ENCODE data around the gene SPATS2L.
"Not testable (repeated sequence)": the region's sequence is repeated elsewhere in the genome, so short reads cannot be mapped to it uniquely, and the experiment has no call there.

Gene SPATS2L

DNA sequence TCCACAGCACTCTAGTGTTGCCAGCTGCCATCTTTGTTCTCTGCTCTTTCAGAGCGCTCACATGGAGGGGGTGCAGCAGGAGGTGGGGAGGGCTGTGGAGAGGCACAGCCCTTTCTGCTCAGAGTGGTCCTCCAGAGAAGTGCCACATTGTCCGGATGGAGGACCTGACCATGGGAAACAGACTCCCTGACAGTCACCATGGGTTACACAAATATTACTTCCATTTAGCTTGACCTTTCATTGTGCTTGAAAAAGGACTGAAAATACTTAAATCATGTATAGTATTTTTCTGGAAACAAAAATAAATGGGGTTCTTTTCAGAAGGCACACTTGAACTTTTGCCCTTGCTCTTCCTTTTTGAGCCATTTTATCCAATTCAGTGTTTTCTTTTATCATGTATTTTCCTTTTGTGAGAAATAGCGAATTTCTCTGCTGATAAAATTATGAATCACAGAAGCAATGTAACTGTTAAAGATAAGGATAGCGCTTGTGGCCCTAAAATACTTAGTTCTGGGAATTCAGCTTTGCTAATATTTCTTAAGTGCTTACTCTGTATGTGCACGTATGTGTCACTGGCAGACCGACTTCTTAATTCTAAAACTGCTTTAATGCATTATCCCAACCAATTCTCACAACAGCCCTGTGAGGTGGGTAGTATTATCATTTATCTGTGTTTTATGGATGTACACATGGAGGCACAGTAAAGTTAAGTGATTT is 34.2 kb downstream of the SPATS2L start:
- H3K9ac ChIP-seq (ENCODE audit: low read depth, low read length, poor library complexity, severe bottlenecking), result no peak overlapping the region
- H3K9me3 ChIP-seq (ENCODE audit: insufficient read depth, low read depth, low read length), result no peaks in the 10 kb centered on the region
- H2AFZ ChIP-seq (ENCODE audit: low read length), result no peak overlapping the region
- H3K36me3 ChIP-seq (ENCODE audit: insufficient read depth, low read length), result no peaks in the 10 kb centered on the region
- H3K79me2 ChIP-seq (ENCODE audit: insufficient read depth, low read length), result no peaks in the 10 kb centered on the region
- H3K9me2 ChIP-seq (replicated peaks; ENCODE audit: low read depth, low read length), result no peaks in the 10 kb centered on the region
- H3K4me2 ChIP-seq (ENCODE audit: low read depth, low read length, poor library complexity, severe bottlenecking), result no peak overlapping the region
- no peaks in the 10 kb centered on the region for H3F3A ChIP-seq (ENCODE audit: low read depth)
- no peaks in the 10 kb centered on the region for H4K20me1 ChIP-seq (ENCODE audit: insufficient read depth, low read length, poor library complexity, severe bottlenecking)
- no peak overlapping the region for H3K4me3 ChIP-seq (ENCODE audit: low read length, poor library complexity, severe bottlenecking)
- H3K4me1 ChIP-seq (ENCODE audit: insufficient read depth, low read length, poor library complexity, severe bottlenecking), result no peaks in the 10 kb centered on the region
- TF ChIP-seq, protein P1, sequence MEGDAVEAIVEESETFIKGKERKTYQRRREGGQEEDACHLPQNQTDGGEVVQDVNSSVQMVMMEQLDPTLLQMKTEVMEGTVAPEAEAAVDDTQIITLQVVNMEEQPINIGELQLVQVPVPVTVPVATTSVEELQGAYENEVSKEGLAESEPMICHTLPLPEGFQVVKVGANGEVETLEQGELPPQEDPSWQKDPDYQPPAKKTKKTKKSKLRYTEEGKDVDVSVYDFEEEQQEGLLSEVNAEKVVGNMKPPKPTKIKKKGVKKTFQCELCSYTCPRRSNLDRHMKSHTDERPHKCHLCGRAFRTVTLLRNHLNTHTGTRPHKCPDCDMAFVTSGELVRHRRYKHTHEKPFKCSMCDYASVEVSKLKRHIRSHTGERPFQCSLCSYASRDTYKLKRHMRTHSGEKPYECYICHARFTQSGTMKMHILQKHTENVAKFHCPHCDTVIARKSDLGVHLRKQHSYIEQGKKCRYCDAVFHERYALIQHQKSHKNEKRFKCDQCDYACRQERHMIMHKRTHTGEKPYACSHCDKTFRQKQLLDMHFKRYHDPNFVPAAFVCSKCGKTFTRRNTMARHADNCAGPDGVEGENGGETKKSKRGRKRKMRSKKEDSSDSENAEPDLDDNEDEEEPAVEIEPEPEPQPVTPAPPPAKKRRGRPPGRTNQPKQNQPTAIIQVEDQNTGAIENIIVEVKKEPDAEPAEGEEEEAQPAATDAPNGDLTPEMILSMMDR (conservative IDR thresholded peaks at IDR 0.05; ENCODE audit: low read length), result no peak
- no peak for TF ChIP-seq EZH2phosphoT487 (IDR thresholded peaks at IDR 0.05; ENCODE audit: borderline replicate concordance)
- H3K27me3 ChIP-seq (ENCODE audit: insufficient read depth, low read length, poor library complexity, severe bottlenecking), result no peaks in the 10 kb centered on the region

DNA sequence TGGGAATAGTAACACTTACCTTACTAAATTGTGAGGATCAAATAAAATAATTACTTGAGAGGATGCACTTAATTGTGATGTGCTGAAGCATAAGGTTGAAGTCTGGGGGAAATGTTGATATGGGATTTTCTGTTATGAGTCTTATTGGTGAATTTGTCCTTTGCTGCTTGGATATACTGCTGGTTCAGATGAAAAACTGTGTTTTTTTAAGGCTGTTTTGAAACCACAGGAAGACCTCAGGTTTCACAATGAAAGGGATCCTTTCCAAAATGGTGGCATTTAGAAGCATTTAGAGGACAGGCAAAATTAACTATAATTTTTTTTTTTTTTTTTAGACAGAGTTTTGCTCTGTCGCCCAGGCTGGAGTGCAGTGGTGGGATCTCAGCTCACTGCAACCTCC is 34.9 kb downstream of the SPATS2L start:
- H3K27me3 ChIP-seq (ENCODE audit: insufficient read depth, low read length, poor library complexity, severe bottlenecking), result no peaks in the 10 kb centered on the region
- no peaks in the 10 kb centered on the region for H4K20me1 ChIP-seq (ENCODE audit: insufficient read depth, low read length, poor library complexity, severe bottlenecking)
- H2AFZ ChIP-seq (ENCODE audit: low read length), result no peak overlapping the region
- no peak for TF ChIP-seq EZH2phosphoT487 (IDR thresholded peaks at IDR 0.05; ENCODE audit: borderline replicate concordance)
- H3K79me2 ChIP-seq (ENCODE audit: insufficient read depth, low read length), result no peaks in the 10 kb centered on the region
- no peaks in the 10 kb centered on the region for H3K36me3 ChIP-seq (ENCODE audit: insufficient read depth, low read length)
- no peaks in the 10 kb centered on the region for H3K9me3 ChIP-seq (ENCODE audit: insufficient read depth, low read depth, low read length)
- H3K4me2 ChIP-seq (ENCODE audit: low read depth, low read length, poor library complexity, severe bottlenecking), result no peak overlapping the region
- no peaks in the 10 kb centered on the region for H3F3A ChIP-seq (ENCODE audit: low read depth)
- no peaks in the 10 kb centered on the region for H3K4me1 ChIP-seq (ENCODE audit: insufficient read depth, low read length, poor library complexity, severe bottlenecking)
- no peak overlapping the region for H3K9ac ChIP-seq (ENCODE audit: low read depth, low read length, poor library complexity, severe bottlenecking)
- no peak overlapping the region for H3K4me3 ChIP-seq (ENCODE audit: low read length, poor library complexity, severe bottlenecking)
- no peaks in the 10 kb centered on the region for H3K9me2 ChIP-seq (replicated peaks; ENCODE audit: low read depth, low read length)

DNA sequence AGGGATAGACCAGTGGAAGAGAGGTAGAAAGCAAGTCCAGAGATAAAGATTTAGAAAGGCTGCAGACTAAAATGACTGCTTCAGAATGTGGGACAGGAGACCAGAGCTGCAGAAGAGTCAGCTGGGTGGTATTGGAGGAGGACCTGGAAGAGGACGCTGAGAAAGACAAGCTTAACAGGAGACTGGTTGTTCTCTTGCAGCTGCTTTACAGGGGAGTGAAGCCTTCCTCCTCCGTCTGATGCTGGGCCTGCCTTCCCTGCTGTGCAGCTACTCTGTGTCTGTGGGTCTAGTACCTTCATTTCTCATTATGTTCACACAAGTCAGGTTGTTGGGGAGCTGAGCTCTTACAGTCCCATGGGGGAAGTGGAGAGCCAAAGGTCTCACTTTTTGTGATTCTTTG is 35.7 kb downstream of the SPATS2L start:
- TF ChIP-seq, protein P1 (conservative IDR thresholded peaks at IDR 0.05; ENCODE audit: low read length), result no peak
- no peak for TF ChIP-seq EZH2phosphoT487 (IDR thresholded peaks at IDR 0.05; ENCODE audit: borderline replicate concordance)
- no peak overlapping the region for H3K4me3 ChIP-seq (ENCODE audit: low read length, poor library complexity, severe bottlenecking)
- no peaks in the 10 kb centered on the region for H3K4me1 ChIP-seq (ENCODE audit: insufficient read depth, low read length, poor library complexity, severe bottlenecking)
- no peak overlapping the region for H2AFZ ChIP-seq (ENCODE audit: low read length)
- no peaks in the 10 kb centered on the region for H3K79me2 ChIP-seq (ENCODE audit: insufficient read depth, low read length)
- no peaks in the 10 kb centered on the region for H4K20me1 ChIP-seq (ENCODE audit: insufficient read depth, low read length, poor library complexity, severe bottlenecking)
- H3K9me2 ChIP-seq (replicated peaks; ENCODE audit: low read depth, low read length), result no peaks in the 10 kb centered on the region
- H3K36me3 ChIP-seq (ENCODE audit: insufficient read depth, low read length), result no peaks in the 10 kb centered on the region
- H3K9ac ChIP-seq (ENCODE audit: low read depth, low read length, poor library complexity, severe bottlenecking), result no peak overlapping the region
- no peaks in the 10 kb centered on the region for H3F3A ChIP-seq (ENCODE audit: low read depth)
- H3K9me3 ChIP-seq (ENCODE audit: insufficient read depth, low read depth, low read length), result no peaks in the 10 kb centered on the region
- H3K27me3 ChIP-seq (ENCODE audit: insufficient read depth, low read length, poor library complexity, severe bottlenecking), result no peaks in the 10 kb centered on the region
- no peak overlapping the region for H3K4me2 ChIP-seq (ENCODE audit: low read depth, low read length, poor library complexity, severe bottlenecking)

DNA sequence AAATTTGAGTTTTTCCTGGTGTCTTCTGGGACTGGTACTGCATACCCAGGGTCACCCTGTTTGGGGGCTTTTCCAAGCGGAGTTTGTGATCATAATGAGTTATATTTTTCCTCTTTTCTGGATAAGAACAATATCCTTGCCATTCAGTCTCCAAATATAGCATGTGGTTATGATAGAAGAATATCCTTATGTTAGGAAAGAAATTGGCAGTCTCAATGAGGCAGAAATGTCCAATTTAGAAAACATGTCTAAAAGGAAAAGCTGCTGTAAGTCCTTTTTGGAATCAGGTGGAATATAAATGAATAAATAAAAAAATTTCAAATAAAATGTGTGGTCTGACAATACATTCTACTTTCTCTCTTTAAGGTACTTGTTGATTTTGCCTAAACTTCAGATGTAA is 36.2 kb downstream of the SPATS2L start:
- Histone ChIP-seq H3K9ac (ENCODE audit: low read depth, low read length, poor library complexity, severe bottlenecking) (no peak overlapping the region), H3K36me3 (ENCODE audit: insufficient read depth, low read length) (no peaks in the 10 kb centered on the region), H3K4me3 (ENCODE audit: low read length, poor library complexity, severe bottlenecking) (no peak overlapping the region), H3F3A (ENCODE audit: low read depth) (no peaks in the 10 kb centered on the region), H4K20me1 (ENCODE audit: insufficient read depth, low read length, poor library complexity, severe bottlenecking) (no peaks in the 10 kb centered on the region), H3K79me2 (ENCODE audit: insufficient read depth, low read length) (no peaks in the 10 kb centered on the region), H3K4me1 (ENCODE audit: insufficient read depth, low read length, poor library complexity, severe bottlenecking) (no peaks in the 10 kb centered on the region), H3K27me3 (ENCODE audit: insufficient read depth, low read length, poor library complexity, severe bottlenecking) (no peaks in the 10 kb centered on the region), H3K9me2 (replicated peaks; ENCODE audit: low read depth, low read length) (no peaks in the 10 kb centered on the region), H3K9me3 (ENCODE audit: insufficient read depth, low read depth, low read length) (no peaks in the 10 kb centered on the region), H2AFZ (ENCODE audit: low read length) (no peak overlapping the region), H3K4me2 (ENCODE audit: low read depth, low read length, poor library complexity, severe bottlenecking) (no peak overlapping the region)
- TF ChIP-seq, protein P1 (conservative IDR thresholded peaks at IDR 0.05; ENCODE audit: low read length), result no peak
- TF ChIP-seq EZH2phosphoT487 (IDR thresholded peaks at IDR 0.05; ENCODE audit: borderline replicate concordance), result no peak

DNA sequence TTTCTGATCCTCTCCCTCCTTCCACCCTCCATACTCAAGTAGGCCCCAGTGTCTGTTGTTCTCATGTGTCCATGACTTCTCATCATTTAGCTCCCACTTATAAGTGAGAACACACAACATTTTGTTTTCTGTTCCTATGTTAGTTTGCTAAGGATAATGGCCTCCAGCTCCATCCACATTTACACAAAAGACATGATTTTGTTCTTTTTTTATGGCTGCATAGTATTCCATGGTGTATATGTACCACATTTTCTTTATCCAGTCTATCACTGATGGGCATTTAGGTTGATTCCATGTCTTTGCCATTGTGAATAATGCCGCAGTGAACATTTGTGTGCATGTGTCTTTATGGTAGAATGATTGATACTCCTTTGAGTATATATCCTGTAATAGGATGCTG is 37.7 kb downstream of the SPATS2L start:
- H3K36me3 ChIP-seq (ENCODE audit: insufficient read depth, low read length); H3K4me2 ChIP-seq (ENCODE audit: low read depth, low read length, poor library complexity, severe bottlenecking); H3K9ac ChIP-seq (ENCODE audit: low read depth, low read length, poor library complexity, severe bottlenecking); H3K4me1 ChIP-seq (ENCODE audit: insufficient read depth, low read length, poor library complexity, severe bottlenecking); H3K4me3 ChIP-seq (ENCODE audit: low read length, poor library complexity, severe bottlenecking); H3K9me3 ChIP-seq (ENCODE audit: insufficient read depth, low read depth, low read length); H3K9me2 ChIP-seq (replicated peaks; ENCODE audit: low read depth, low read length); H4K20me1 ChIP-seq (ENCODE audit: insufficient read depth, low read length, poor library complexity, severe bottlenecking); H3K79me2 ChIP-seq (ENCODE audit: insufficient read depth, low read length); H3F3A ChIP-seq (ENCODE audit: low read depth); H2AFZ ChIP-seq (ENCODE audit: low read length); H3K27me3 ChIP-seq (ENCODE audit: insufficient read depth, low read length, poor library complexity, severe bottlenecking): not testable (repeated sequence)

Measured in Loucy (cell line).